SK-N-SH (cell line): Measurements from ENCODE around the gene ZDBF2.

Experiments
- EZH2phosphoT487 ChIP-seq: fragments of 200-600 bp; sonication (generic); IDR thresholded peaks from 2 replicates; pipeline ENCODE4 v1.6.1; 2017; ENCODE audit warnings: low read depth, mixed run types, mild to moderate bottlenecking, antibody characterized with exemption, moderate library complexity, borderline replicate concordance
- FOSL2 ChIP-seq: IDR thresholded peaks from 2 replicates; pipeline ENCODE4 v1.4.0; 2012; ENCODE audit warnings: low read depth, mild to moderate bottlenecking, moderate library complexity, borderline replicate concordance
- NFIC ChIP-seq: IDR thresholded peaks from 2 replicates; pipeline ENCODE4 v1.4.0; 2012; ENCODE audit warnings: borderline replicate concordance
- RFX5 ChIP-seq: IDR thresholded peaks from 2 replicates; pipeline ENCODE4 v1.6.1; 2012; ENCODE audit warnings: mild to moderate bottlenecking, improper control_type of control experiment, low read length
- SMC3 ChIP-seq: IDR thresholded peaks from 2 replicates; pipeline ENCODE4 v1.6.1; 2012; ENCODE audit warnings: low read depth, low read length, improper control_type of control experiment
- TF ChIP-seq, protein P1 (sequence below): fragments of 200-600 bp; sonication (generic); IDR thresholded peaks from 2 replicates; pipeline ENCODE4 v1.6.1; 2017; ENCODE audit warnings: antibody characterized with exemption, mild to moderate bottlenecking, moderate library complexity
- TF ChIP-seq, protein P2 (sequence below): IDR thresholded peaks from 2 replicates; pipeline ENCODE4 v1.4.0; 2012; ENCODE audit warnings: low read depth, borderline replicate concordance
- TF ChIP-seq, protein P3 (sequence below): IDR thresholded peaks from 2 replicates; pipeline ENCODE4 v1.4.0; 2012; ENCODE audit warnings: low read depth, borderline replicate concordance
- TF ChIP-seq, protein P4 (sequence below): IDR thresholded peaks from 2 replicates; pipeline ENCODE4 v1.4.0; 2012; ENCODE audit warnings: low read depth

DNA sequence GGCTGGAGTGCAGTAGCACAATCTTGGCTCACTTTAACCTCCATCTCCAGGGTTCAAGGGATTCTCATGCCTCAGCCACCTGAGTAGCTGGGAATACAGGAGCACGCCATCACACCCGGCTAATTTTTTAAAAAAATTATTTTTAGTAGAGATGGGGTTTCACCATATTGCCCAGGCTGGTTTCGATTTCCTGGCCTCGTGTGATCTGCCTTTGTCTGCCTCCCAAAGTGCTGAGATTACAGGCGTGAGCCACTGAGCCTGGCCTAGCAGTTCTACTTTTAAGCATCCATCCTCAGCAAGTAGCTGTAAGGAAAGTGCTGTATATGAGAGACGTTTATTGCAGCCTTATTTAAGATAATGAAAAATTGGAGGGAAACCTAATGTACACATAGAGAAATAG is 79.7 kb downstream of the ZDBF2 start:
- TF ChIP-seq, protein P1, sequence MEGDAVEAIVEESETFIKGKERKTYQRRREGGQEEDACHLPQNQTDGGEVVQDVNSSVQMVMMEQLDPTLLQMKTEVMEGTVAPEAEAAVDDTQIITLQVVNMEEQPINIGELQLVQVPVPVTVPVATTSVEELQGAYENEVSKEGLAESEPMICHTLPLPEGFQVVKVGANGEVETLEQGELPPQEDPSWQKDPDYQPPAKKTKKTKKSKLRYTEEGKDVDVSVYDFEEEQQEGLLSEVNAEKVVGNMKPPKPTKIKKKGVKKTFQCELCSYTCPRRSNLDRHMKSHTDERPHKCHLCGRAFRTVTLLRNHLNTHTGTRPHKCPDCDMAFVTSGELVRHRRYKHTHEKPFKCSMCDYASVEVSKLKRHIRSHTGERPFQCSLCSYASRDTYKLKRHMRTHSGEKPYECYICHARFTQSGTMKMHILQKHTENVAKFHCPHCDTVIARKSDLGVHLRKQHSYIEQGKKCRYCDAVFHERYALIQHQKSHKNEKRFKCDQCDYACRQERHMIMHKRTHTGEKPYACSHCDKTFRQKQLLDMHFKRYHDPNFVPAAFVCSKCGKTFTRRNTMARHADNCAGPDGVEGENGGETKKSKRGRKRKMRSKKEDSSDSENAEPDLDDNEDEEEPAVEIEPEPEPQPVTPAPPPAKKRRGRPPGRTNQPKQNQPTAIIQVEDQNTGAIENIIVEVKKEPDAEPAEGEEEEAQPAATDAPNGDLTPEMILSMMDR = no peak
- TF ChIP-seq, protein P2, sequence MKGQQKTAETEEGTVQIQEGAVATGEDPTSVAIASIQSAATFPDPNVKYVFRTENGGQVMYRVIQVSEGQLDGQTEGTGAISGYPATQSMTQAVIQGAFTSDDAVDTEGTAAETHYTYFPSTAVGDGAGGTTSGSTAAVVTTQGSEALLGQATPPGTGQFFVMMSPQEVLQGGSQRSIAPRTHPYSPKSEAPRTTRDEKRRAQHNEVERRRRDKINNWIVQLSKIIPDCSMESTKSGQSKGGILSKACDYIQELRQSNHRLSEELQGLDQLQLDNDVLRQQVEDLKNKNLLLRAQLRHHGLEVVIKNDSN = no peak
- TF ChIP-seq EZH2phosphoT487 = no peak
- TF ChIP-seq RFX5 = no peak
- TF ChIP-seq, protein P3, sequence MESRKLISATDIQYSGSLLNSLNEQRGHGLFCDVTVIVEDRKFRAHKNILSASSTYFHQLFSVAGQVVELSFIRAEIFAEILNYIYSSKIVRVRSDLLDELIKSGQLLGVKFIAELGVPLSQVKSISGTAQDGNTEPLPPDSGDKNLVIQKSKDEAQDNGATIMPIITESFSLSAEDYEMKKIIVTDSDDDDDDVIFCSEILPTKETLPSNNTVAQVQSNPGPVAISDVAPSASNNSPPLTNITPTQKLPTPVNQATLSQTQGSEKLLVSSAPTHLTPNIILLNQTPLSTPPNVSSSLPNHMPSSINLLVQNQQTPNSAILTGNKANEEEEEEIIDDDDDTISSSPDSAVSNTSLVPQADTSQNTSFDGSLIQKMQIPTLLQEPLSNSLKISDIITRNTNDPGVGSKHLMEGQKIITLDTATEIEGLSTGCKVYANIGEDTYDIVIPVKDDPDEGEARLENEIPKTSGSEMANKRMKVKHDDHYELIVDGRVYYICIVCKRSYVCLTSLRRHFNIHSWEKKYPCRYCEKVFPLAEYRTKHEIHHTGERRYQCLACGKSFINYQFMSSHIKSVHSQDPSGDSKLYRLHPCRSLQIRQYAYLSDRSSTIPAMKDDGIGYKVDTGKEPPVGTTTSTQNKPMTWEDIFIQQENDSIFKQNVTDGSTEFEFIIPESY = no peak
- TF ChIP-seq SMC3 = no peak
- TF ChIP-seq, protein P4, sequence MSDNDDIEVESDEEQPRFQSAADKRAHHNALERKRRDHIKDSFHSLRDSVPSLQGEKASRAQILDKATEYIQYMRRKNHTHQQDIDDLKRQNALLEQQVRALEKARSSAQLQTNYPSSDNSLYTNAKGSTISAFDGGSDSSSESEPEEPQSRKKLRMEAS = no peak
- no peak for TF ChIP-seq FOSL2
- TF ChIP-seq NFIC = no peak
